Amniotic epithelial cell (primary cell): Measurements from ENCODE around the gene SHOX.
"Not testable (repeated sequence)": the region's sequence is repeated elsewhere in the genome, so short reads cannot be mapped to it uniquely, and the experiment has no call there.

Experiments
- DNase-seq: peaks from one replicate; pipeline ENCODE4 v3.0.0-alpha.2; 2010; ENCODE audit warnings: low read depth

The SHOX gene

DNA sequence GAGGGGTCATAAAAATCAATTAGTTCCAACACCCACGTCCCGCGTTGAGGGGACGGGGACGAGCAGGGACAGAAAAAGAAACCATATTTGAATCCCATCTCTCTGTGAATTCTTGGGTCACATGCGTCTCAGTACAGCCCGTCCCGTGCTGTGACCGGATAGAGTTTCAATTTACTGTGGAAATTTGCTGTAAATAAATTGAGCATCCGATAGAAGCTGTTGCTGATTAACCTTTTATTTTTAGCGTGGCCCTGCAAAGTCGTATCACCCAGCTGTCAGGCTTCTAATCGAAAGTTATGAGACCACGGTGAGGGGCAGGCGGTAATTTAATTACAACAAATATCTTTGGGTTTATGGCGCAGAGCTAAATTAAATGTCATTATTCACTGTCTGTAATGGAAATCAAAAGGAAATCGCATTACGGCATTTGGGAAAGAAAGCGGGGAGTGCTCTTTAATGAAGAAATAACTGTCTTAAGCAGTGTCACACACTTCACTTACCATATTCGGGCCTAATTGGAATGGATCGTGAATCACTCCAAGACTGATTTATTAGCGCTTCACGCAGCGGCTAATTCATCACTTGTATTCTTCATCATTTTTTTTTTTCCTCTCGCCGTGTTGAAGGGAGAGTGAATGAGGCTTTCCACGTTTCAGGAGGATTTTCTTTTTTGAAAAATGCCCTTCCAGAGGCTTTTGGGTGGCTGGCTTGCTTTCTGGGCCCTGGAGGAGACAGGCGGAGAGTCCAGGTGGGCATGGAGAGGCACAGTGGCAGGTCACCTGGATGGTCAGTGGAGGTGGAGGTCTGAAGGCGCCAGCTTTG, 7.3 kb downstream of the SHOX start:
- DNase-seq, result no peak

DNA sequence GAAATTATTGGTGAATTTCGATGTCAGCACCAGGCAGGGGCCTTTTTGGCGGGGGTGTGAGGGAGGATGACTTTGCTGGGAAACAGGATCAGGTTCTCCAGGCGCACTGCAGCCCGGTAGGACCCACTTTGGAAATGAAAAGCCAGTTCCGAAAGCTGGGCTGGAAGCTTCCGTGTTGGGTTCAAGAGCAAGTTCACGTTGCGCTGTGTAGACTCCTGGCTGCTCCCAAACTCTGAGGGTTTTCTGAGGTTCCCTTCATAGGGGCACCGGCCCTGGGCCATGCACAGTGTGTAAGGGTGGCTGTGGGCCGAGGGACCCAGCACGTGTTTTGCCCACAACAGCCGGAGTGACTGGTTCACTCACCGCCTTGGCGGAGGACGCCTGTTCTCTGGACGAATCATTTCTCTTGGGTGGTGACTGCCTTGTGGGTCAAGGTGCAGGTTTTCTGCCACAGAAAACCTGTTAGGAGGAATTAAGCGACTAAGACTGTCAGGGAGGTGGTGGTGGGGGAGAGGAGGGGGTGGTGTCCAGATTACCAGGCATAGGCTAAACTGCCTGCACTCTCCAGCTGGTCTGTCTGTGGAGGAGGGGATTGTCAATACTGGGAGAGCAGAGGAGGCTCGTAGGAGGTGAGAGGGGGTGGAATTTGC, 8.0 kb downstream of the SHOX start:
- DNase-seq, result no peak

DNA sequence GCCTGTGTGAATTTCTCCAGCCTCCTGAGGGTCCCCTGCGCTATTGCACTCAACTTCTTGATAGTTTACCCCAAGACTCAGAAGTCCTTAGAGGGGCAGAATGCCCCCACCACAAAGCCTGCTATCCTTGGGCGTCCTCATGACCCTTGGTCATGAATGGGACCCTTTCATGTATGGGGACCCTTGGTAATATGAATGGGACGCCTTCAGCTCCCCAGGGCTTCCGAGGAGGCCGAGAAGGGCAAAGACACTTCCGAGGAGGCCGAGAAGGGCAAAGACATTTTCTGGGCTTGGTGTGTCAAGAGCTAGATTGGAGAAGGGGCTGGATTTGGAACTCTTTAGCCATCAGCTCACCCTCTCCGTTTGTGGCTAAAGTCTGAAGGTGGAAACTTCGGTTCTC, 8.6 kb downstream of the SHOX start:
- no peak for DNase-seq

DNA sequence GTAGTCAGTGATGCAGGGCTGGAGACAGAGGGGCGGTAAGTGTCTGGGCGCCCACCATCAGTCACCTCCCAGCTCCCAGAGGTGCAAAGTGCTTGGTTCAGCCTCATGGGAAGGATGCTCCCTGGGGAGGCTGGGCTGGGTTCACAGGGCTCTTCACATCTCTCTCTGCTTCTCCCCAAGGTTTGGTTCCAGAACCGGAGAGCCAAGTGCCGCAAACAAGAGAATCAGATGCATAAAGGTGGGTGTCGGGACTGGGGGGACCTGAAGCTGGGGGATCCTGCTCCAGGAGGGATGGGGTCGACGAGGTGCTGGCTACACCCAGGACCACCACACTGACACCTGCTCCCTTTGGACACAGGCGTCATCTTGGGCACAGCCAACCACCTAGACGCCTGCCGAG, 10.1 kb downstream of the SHOX start:
- DNase-seq, result no peak

DNA sequence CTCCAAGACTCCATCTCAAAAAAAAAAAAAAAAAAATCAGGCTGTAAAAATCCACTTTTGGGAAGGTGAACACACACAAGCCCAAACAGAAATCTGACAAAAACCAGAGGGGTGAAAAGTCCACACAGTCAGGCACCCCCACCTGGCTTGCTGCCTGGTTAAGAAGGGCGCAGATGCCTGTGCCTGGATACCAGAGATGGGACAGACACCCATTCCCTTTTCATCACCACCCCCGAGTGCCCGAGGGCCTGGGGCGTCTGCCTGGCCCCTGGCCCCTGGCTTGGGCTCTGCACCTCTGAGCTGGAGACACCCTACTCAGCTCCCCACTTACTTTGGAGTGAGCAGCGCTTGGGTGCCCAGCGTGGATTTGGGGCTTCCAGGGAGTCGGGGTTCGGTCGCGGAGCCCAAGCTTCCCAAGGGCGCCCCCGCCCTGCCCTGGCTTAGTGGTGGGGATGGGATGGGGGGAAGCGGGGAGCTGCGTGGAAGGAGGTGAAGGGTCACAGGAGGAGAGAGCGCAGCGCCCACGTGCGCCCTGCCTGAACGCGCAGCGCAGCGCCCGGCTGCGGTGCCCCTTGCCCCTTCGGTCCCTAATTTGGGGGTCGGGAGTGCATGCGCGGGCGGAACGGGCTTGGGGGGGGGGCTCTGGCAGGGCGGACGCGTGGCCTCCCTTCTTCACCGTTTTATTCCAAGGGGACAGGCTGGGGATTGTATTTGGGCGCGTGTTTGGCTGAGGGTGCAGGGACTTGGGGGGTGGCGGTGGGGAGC, 11.3 kb downstream of the SHOX start:
- no peak for DNase-seq

DNA sequence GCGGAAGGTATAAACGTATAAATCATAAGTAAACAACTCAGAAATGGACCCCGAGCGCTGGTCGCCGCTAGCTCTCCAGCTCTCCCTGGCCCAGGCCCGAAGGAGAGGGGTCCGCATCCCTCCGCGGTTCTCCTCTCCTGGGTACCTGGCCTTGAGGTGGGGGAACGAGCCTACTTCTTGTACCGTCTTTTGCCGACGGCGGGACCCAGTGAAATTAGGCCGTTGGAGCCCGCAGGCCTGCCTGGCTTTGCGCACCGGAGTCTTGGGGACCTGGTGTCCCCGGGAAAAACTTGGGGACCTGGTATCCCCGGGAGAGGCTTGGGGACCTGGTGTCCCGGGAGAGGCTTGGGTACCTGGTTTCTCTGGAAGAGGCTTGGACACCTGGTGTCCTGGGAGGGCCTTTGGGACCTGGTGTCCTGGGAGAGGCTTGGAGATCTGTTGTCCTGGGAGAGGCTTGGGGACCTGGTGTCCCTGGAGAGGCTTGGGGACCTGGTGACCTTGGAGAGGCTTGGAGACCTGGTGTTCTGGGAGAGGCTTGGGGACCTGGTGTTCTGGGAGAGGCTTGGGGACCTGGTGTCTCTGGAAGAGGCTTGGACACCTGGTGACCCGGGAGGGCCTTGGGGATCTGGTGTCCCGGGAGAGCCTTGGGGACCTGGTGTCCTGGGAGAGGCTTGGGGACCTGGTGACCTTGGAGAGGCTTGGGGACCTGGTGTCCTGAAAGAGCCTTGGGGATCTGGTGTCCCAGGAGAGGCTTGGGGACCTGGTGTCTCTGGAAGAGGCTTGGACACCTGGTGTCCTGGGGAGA, 12.0 kb downstream of the SHOX start:
- DNase-seq, result no peak

DNA sequence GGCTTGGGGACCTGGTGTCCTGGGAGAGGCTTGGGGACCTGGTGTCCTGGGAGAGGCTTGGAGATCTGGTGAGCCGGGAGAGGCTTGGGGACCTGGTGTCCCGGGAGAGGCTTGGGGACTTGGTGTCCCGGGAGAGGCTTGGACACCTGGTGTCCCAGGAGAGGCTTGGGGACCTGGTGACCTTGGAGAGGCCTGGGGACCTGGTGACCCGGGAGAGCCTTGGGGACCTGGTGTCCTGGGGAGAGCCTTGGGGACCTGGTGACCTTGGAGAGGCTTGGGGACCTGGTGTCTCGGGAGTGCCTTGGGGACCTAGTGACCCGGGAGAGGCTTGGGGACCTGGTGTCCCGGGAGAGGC, 12.6 kb downstream of the SHOX start:
- DNase-seq, result no peak

DNA sequence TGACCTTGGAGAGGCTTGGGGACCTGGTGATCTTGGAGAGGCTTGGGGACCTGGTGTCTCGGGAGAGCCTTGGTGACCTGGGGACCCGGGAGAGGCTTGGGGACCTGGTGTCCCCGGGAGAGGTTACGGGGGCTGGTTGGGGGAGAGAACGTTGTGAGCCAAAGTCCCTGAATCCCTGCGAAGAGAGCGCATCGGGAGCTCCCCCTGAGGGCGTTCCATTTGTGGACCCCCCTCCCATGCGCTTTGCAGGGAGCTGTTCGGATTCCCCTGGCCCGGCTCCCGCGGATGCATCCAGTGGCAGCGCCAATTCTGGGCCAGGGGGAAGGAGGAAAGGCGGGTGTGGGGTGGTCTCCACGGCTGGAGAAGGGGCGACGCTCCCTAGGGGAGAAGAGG, 13.3 kb downstream of the SHOX start:
- no peak for DNase-seq

DNA sequence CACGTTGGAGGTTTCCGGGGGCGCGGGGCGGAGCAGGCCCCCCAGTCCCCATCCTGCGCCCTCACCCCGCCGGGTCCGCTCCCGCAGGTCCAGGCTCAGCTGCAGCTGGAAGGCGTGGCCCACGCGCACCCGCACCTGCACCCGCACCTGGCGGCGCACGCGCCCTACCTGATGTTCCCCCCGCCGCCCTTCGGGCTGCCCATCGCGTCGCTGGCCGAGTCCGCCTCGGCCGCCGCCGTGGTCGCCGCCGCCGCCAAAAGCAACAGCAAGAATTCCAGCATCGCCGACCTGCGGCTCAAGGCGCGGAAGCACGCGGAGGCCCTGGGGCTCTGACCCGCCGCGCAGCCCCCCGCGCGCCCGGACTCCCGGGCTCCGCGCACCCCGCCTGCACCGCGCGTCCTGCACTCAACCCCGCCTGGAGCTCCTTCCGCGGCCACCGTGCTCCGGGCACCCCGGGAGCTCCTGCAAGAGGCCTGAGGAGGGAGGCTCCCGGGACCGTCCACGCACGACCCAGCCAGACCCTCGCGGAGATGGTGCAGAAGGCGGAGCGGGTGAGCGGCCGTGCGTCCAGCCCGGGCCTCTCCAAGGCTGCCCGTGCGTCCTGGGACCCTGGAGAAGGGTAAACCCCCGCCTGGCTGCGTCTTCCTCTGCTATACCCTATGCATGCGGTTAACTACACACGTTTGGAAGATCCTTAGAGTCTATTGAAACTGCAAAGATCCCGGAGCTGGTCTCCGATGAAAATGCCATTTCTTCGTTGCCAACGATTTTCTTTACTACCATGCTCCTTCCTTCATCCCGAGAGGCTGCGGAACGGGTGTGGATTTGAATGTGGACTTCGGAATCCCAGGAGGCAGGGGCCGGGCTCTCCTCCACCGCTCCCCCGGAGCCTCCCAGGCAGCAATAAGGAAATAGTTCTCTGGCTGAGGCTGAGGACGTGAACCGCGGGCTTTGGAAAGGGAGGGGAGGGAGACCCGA, 14.0 kb downstream of the SHOX start:
- no peak for DNase-seq

DNA sequence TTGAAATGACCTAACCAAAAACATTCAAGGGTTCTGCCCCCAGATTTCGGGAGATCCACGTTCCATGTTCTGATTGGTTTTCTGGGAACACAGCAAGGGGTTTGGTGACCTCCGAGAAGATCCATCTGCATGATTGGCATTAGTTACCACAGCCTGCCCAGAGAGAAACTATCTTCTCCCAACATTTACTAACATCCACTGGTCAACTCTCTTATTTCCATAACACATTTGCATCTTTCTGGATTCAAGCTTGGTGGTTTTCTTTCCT, 15.6 kb downstream of the SHOX start:
- DNase-seq, result no peak

DNA sequence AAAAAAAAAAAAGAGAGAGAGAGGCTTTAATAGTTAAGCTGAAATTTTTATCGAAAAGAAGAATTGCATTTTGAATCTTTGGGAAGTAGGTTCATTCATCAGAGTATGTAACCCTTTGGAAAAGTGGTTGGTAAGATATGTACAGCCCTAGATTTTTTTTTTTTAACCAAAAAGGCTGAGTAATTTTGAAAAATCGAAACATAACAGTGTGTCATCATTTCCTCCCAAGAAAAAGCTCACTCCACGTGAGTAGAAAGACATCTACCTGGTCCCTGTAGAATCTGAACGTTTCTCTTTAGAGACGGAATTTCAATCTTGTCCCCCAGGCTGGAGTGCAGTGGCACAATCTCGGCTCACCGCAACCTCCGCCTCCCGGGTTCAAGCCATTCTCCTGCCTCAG, 16.2 kb downstream of the SHOX start:
- no peak for DNase-seq

DNA sequence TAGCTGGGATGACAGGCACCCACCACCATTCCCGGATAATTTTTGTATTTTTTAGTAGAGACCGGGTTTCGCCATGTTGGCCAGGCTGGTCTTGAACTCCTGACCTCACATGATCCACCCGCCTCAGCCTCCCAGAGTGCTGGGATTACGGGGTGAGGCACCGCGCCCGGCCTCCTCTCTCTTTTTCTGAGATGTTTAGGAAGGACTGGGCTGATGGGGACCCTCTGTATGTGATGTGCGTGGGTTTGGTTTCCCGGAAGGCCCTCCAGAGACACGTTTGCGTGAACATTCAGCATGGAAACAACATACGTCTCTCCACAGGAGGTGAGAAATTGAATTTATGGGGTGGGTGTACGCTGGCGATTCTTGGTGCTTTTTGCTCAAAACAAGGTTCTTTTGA, 18.6 kb downstream of the SHOX start:
- no peak for DNase-seq

DNA sequence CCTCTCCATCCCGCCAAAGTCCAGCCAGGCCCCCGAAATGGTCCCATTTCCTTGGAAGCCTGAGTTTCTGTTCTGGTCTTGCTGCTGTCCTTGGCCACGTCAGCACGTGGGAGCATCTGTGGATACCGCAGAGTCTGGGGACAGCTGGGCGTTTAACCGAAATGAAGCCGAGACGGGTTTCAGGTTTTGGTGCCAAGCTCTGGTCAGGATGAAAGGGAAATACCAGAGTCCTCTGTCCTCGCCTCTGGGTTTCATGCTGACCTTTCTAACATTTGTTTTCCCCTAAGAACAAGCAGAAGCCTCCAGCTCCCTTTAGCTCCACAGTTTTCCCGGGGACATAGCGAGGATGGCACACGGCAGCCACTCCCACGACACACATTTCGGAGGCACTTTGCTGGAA, 19.7 kb downstream of the SHOX start:
- no peak for DNase-seq

DNA sequence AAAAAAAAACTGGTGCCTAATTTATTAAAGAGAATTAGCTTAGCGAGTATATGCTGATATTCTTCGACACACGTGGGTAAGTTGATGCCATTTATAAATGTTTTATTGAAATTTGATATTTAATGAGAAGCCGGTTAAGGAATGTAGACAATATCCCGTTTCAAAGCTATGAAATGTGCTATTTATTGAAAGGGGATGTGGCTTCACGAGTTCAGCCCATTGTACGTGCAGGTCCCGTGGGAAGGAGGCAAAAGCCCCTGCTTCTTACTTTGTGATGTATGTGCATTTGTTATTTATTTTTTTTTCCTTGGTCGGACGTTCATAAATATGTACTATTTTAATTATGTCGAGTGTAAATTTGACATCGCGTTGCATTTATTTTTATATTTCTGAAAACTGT, 20.2 kb downstream of the SHOX start:
- no peak for DNase-seq

DNA sequence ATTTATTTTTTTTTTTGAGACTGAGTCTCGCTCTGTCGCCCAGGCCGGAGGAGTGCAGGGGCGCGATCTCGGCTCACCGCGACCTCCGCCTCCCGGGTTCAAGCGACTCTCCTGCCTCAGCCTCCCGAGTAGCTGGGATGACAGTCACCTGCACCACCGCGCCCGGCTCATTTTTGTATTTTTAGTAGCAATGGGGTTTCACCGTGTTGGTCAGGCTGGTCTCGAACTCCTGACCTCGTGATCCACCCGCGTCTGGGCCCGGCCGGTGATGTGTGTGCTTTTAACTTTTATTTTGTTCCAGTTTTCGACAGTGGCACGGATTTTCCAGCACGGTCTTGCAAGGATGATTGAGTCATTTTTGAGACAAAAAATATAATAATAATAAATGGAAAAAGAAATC, 21.3 kb downstream of the SHOX start:
- DNase-seq, result not testable (repeated sequence)

DNA sequence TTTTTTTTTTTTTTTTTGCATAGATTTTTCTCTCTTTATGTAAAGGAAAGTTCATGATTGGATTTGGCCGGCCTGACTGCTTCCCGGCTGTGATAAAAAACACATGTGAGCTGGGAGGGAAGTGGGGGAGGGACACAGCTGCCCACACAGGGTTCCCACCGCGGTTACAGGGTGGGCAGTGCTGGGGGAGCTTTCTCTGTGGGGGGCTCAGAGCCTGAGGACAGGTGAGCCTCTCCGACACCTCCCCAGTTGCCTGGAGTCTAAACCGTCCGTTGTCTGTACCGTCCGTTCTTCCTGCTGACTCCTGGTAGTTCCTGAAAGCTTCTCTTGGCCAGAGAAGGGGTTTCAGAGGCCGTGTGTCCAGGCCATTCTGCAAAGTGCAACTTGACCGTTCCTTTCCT, 21.8 kb downstream of the SHOX start:
- no peak for DNase-seq

DNA sequence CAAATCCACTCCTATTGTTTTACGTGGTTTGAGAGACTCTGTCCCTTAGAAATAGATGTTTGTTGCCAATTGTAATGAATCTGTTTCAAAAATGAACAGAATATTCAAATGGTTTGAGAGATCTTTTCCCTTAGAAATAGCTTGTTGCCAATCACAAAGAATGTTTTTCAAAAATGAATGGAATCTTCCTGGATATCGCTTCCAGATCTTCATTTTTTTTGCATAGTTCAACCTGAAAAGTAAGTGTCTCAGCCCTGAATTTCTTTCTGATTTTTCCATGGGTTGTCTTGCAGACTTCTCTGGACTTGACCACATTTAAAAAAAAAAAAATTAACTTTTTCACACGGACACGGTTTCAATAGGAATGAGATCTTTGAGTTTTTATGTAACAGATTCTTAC, 22.7 kb downstream of the SHOX start:
- no peak for DNase-seq

DNA sequence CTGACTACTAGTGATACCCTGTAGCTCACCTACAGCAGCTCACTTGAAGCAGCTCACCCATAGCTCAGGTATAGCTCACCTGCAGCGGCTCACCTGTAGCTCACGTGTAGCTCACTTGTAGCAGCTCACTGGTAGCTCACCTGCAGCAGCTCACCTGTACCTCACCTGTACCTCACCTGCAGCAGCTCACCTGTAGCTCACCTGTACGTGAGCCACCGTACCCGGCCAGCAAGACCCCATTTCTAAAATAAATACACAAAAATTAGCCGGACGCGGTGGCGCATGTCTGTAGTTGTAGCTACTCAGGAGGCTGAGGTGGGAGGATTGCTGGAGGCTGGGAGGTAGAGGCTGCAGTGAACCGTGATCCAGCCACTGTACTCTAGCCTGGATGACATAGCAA, 30.6 kb downstream of the SHOX start:
- no peak for DNase-seq

DNA sequence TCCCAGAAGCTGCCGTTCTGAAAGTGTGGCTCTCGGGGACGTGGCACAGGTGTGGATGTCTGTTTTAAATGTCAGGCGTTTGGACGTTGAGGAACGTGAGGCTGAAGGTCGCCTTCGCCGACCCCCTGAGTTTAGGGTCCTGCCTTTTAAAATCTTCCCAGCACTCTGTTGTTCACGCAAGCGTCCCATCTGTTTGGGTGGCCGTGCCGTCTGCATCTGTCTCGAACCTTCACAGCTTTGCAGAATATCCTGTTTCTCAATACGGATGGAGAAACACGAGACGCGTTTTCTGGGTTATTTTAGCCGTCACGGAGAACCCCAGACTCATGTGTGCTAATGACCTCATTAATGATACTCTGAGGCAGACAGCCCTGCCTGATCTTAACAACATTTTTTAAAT, 31.5 kb downstream of the SHOX start:
- DNase-seq, result no peak

DNA sequence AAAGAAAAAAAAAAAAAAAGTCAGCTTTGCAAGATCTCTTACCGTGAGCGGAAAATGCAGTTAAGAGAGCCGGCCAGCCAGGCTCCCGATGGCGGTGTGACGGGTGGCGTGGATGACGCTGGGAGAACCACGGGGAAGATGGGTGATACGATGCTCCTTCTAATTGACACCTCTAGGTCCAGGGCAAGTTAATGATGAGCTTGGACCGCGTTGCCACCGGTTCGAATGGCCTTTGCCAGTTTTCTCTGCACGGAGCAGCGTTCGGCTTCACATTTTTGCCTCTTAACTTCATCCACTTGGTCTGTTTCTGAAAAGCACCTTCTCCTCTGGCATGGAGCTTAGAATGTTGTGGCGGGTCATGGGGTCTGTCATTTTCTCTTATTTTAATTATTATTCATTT, 33.2 kb downstream of the SHOX start:
- DNase-seq, result no peak
